ENCODE measurements around the gene NCOR1. TPM values are rescaled to one million over a fixed set of nuclear protein-coding genes. Genes with fewer than 3 reads are reported as not detected.

The NCOR1 gene
- total and polyA plus RNA-seq, 2 experiments from 2014 or later = 50.6 to 95.7 TPM

GRCh38 chr17:16140854-16141253 lies 74.5 kb downstream of the NCOR1 start:
- Histone ChIP-seq H3K4me2 (ENCODE audit: unreplicated experiment) (no peak overlapping the region), H3K36me3 (ENCODE audit: low read depth) (peaks cover 45% of the 10 kb centered on the region), H3K4me1 (ENCODE audit: insufficient read depth) (no peaks in the 10 kb centered on the region), H3K4me3 (no peak overlapping the region), H3K27ac (no peak overlapping the region), H2AFZ (no peak overlapping the region), H3K79me2 (ENCODE audit: insufficient read depth) (no peaks in the 10 kb centered on the region), H3K9me3 (ENCODE audit: low read depth) (no peaks in the 10 kb centered on the region), H3F3A (ENCODE audit: insufficient read depth) (0 out of 2 replicates have a peak, but pooled peaks cover 8% of the 10 kb centered on the region), H3K9me2 (ENCODE audit: insufficient read depth) (no peaks in the 10 kb centered on the region), H3K27me3 (replicated peaks; ENCODE audit: insufficient read depth) (no peaks in the 10 kb centered on the region), H3K9ac (no peak overlapping the region), H4K20me1 (ENCODE audit: insufficient read depth) (no peaks in the 10 kb centered on the region)
- WGBS, 2 experiments (ENCODE audit: low coverage in 1 of 2, low lambda C conversion rate in 2 of 2, missing lambda C conversion rate in 2 of 2) = 94 to 97% methylated on average over 2 of the region's 2 CpGs
- TF ChIP-seq EZH2phosphoT487 (IDR thresholded peaks at IDR 0.05; ENCODE audit: insufficient read depth, low read depth) (no peak), EZH2 (IDR thresholded peaks at IDR 0.05; ENCODE audit: insufficient read depth, poor library complexity, severe bottlenecking) (no peak)
- no peak for DNase-seq
- in situ Hi-C loops (cut with MboI) = no loop called here

- no peaks in the 10 kb centered on the region for H4K20me1 ChIP-seq (ENCODE audit: insufficient read depth)
- DNase-seq = peak; percentile 3
- H2AFZ ChIP-seq = no peak overlapping the region
- H3K4me3 ChIP-seq = no peak overlapping the region
- H3K27me3 ChIP-seq (replicated peaks; ENCODE audit: insufficient read depth) = no peaks in the 10 kb centered on the region
- H3F3A ChIP-seq (ENCODE audit: insufficient read depth) = no peaks in the 10 kb centered on the region
- no peaks in the 10 kb centered on the region for H3K9me3 ChIP-seq (ENCODE audit: low read depth)
- H3K4me1 ChIP-seq (ENCODE audit: insufficient read depth) = no peaks in the 10 kb centered on the region
- peaks cover 13% of the 10 kb centered on the region for H3K79me2 ChIP-seq (ENCODE audit: insufficient read depth)
- no peak for TF ChIP-seq EZH2 (IDR thresholded peaks at IDR 0.05; ENCODE audit: insufficient read depth, poor library complexity, severe bottlenecking)
- TF ChIP-seq EZH2phosphoT487 (IDR thresholded peaks at IDR 0.05; ENCODE audit: insufficient read depth, low read depth) = no peak
- 85 to 87% methylated on average over 5 of the region's 5 CpGs for WGBS, 2 experiments (ENCODE audit: low coverage in 1 of 2, low lambda C conversion rate in 2 of 2, missing lambda C conversion rate in 2 of 2)
- in situ Hi-C loops (cut with MboI) = no loop called here
- H3K4me2 ChIP-seq (ENCODE audit: unreplicated experiment) = no peak overlapping the region
- no peak overlapping the region for H3K9ac ChIP-seq
- no peak overlapping the region for H3K27ac ChIP-seq
- H3K9me2 ChIP-seq (ENCODE audit: insufficient read depth) = no peaks in the 10 kb centered on the region
- H3K36me3 ChIP-seq (ENCODE audit: low read depth) = peaks cover 41% of the 10 kb centered on the region
Observed at GRCh38 chr17:16135461-16135860, 79.9 kb downstream of the NCOR1 start.

GRCh38 chr17:16131593-16131992 lies 83.7 kb downstream of the NCOR1 start:
- Histone ChIP-seq H3K9me3 (ENCODE audit: low read depth) (no peaks in the 10 kb centered on the region), H4K20me1 (ENCODE audit: insufficient read depth) (no peaks in the 10 kb centered on the region), H3K27ac (no peak overlapping the region), H3K4me2 (ENCODE audit: unreplicated experiment) (no peak overlapping the region), H3K27me3 (replicated peaks; ENCODE audit: insufficient read depth) (no peaks in the 10 kb centered on the region), H3K4me3 (no peak overlapping the region), H3K9me2 (ENCODE audit: insufficient read depth) (no peaks in the 10 kb centered on the region), H3K36me3 (ENCODE audit: low read depth) (peaks cover 22% of the 10 kb centered on the region), H2AFZ (no peak overlapping the region), H3K4me1 (ENCODE audit: insufficient read depth) (no peaks in the 10 kb centered on the region), H3K79me2 (ENCODE audit: insufficient read depth) (peaks cover 17% of the 10 kb centered on the region), H3K9ac (no peak overlapping the region), H3F3A (ENCODE audit: insufficient read depth) (peaks cover 21% of the 10 kb centered on the region)
- WGBS, 2 experiments (ENCODE audit: low coverage in 1 of 2, low lambda C conversion rate in 2 of 2, missing lambda C conversion rate in 2 of 2) = 87 to 89% methylated on average over 3 of the region's 3 CpGs
- in situ Hi-C loops (cut with MboI) = no loop called here
- no peak for TF ChIP-seq EZH2phosphoT487 (IDR thresholded peaks at IDR 0.05; ENCODE audit: insufficient read depth, low read depth)
- TF ChIP-seq EZH2 (IDR thresholded peaks at IDR 0.05; ENCODE audit: insufficient read depth, poor library complexity, severe bottlenecking) = no peak
- no peak for DNase-seq

GRCh38 chr17:16129441-16130205 lies 85.7 kb downstream of the NCOR1 start:
- WGBS, 2 experiments (ENCODE audit: low coverage in 1 of 2, low lambda C conversion rate in 2 of 2, missing lambda C conversion rate in 2 of 2) = 87 to 89% methylated on average over 6 of the region's 6 CpGs

More at GRCh38 chr17:16129441-16130205, 85.7 kb downstream of the NCOR1 start:
- H3K4me1 ChIP-seq (ENCODE audit: insufficient read depth) = no peaks in the 10 kb centered on the region
- H3K4me2 ChIP-seq (ENCODE audit: unreplicated experiment) = no peak overlapping the region
- H3K79me2 ChIP-seq (ENCODE audit: insufficient read depth) = peaks cover 31% of the 10 kb centered on the region
- peaks cover 20% of the 10 kb centered on the region for H3K36me3 ChIP-seq (ENCODE audit: low read depth)
- H3K4me3 ChIP-seq = no peak overlapping the region
- in situ Hi-C loops (cut with MboI) = no loop called here
- no peaks in the 10 kb centered on the region for H3K9me2 ChIP-seq (ENCODE audit: insufficient read depth)
- no peak for DNase-seq
- TF ChIP-seq EZH2 (IDR thresholded peaks at IDR 0.05; ENCODE audit: insufficient read depth, poor library complexity, severe bottlenecking) = no peak
- TF ChIP-seq EZH2phosphoT487 (IDR thresholded peaks at IDR 0.05; ENCODE audit: insufficient read depth, low read depth) = no peak
- H3K9ac ChIP-seq = no peak overlapping the region
- no peak overlapping the region for H3K27ac ChIP-seq
- no peaks in the 10 kb centered on the region for H3K27me3 ChIP-seq (replicated peaks; ENCODE audit: insufficient read depth)
- H4K20me1 ChIP-seq (ENCODE audit: insufficient read depth) = no peaks in the 10 kb centered on the region
- H3F3A ChIP-seq (ENCODE audit: insufficient read depth) = peaks cover 21% of the 10 kb centered on the region
- H2AFZ ChIP-seq = no peak overlapping the region
- H3K9me3 ChIP-seq (ENCODE audit: low read depth) = no peaks in the 10 kb centered on the region

Measured in GM23248 (cell line).